Body of pancreas (tissue), 4 donors: ENCODE results near the gene ANKRD39. TPM values are rescaled to one million over a fixed set of nuclear protein-coding genes. Genes with fewer than 3 reads are reported as not detected.
A peak's percentile ranks its signal among the peaks of the same experiment; 100 is the strongest.

ENCODE experiments used
- ATAC-seq: fragments of 150-250 bp; one replicate; pipeline ENCODE4 v1.9.1; 2016
- DNase-seq, 4 donors: peaks; one replicate each; pipeline ENCODE4 v3.0.0-alpha.2; 2019
- H3K27ac ChIP-seq, 4 donors: fragments of 200-600 bp; sonication (generic); 1 replicate in 3 of 4; 2 replicates in 1 of 4; pipeline versions ENCODE4 v1.5.1 to v1.6.1; 2016 to 2019; ENCODE audit warnings: mild to moderate bottlenecking in 1 of 4, mixed read lengths in 1 of 4, moderate library complexity in 1 of 4
- H3K27me3 ChIP-seq, 2 donors: fragments of 200-600 bp; sonication (generic); one replicate each; pipeline ENCODE4 v1.6.0; 2016; ENCODE audit warnings: mild to moderate bottlenecking in 1 of 2
- H3K36me3 ChIP-seq, 2 donors: fragments of 200-600 bp; sonication (generic); replicated peaks in 1 of 2; 2 replicates each; pipeline ENCODE4 v1.5.1; 2016; ENCODE audit warnings: low read depth in 2 of 2; ENCODE audit not compliant: insufficient read depth in 1 of 2
- H3K4me1 ChIP-seq: fragments of 200-600 bp; sonication (generic); one replicate; pipeline ENCODE4 v1.6.0; 2016
- H3K4me3 ChIP-seq, 2 donors: fragments of 200-600 bp; sonication (generic); 1 replicate in 1 of 2; 2 replicates in 1 of 2; pipeline ENCODE4 v1.5.1; 2016 to 2019
- H3K9me3 ChIP-seq, 3 donors: fragments of 200-600 bp; sonication (generic); 1 replicate in 2 of 3; 2 replicates in 1 of 3; pipeline ENCODE4 v1.5.1; 2016
- POLR2A ChIP-seq, 3 donors: fragments of 450-650 bp; IDR thresholded peaks; one replicate each; pipeline ENCODE4 v1.6.1; 2016; ENCODE audit warnings: antibody characterized with exemption in 3 of 3, mild to moderate bottlenecking in 2 of 3
- WGBS, 2 donors: methylation state at CpG; one replicate each; pipeline ENCODE4 v1.1.5; 2017; 5-methylcytosine and 5-hydroxymethylcytosine counted together
- intact Hi-C: fragments of 100-400 bp; cut with DNase I; formaldehyde crosslinking; loops from one replicate; pipeline ENCODE4 v1.15.1; 2023
- total RNA-seq, 2 donors: library from RNA; depleted of rRNA; stranded (reverse); fragments of >200 nt; gene quantifications; one replicate each; pipeline ENCODE4 v1.1.0, GENCODE V29; 2016
- TF ChIP-seq, protein P1 (sequence below), 7 experiments: fragments of 450-650 bp in 4 of 7; fragments of 200-600 bp in 3 of 7; sonication (generic) in 3 of 7; IDR thresholded peaks; one replicate each; pipeline ENCODE4 v1.5.1; 2016 to 2019; ENCODE audit warnings: antibody characterized with exemption in 7 of 7

Gene ANKRD39
- total RNA-seq, 2 donors from 2014 or later, result 2.3 to 14.3 TPM

DNA sequence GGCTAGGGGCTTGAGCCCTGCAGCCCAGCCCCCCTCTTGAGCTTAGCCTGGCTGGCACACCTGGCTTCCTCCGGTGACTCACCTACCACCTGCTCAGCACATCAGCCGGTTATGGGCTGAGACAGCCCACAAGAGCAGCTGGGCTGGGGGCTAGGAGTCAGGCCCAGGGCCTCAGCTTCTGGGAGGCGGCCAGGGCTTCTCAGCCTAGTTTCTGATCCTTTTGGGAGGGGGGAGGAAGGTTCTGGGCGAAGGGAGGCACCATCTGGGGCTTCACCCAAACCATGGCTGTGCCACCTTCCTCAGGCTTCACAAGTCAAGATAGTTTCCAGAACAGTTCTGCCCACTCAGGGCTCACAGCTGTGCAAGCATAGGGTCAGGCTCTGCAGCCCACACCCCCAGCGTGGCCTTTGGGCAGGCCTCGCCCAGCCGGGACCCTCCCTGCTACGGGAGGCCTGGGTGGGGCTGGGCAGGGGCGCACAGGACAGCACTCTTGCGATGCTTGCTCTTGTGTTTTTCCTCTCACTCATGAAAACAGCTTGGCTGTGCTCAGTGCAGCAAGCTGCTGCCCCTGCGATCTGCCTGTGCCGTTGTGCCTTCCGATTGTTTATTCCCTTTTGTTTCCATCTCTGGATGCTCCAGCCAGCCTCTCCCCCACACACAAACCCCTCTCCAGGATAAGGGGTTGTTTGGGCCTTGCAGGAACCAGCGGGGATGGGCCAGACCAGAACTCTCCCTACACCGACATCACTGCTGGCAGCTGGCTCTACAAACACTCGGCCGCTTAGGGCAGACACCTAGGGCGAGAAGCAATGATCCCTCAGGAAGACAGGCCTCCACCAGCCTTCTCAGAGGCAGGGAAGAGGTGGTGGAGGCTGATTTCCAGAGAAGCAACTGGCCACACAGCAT lies 38.2 kb upstream of the ANKRD39 start:
- Histone ChIP-seq H3K27ac (peak overlapping the region in 1 of 4 donors; percentile 87), H3K36me3 (no peaks in the 10 kb centered on the region), H3K4me3 (no peak overlapping the region), H3K4me1 (no peaks in the 10 kb centered on the region), H3K27me3 (no peaks in the 10 kb centered on the region), H3K9me3 (no peaks in the 10 kb centered on the region)
- intact Hi-C loops, result no loop called here
- peak in 1 of 4 donors; percentile 93 for DNase-seq
- WGBS, 2 donors, result 80 to 89% methylated on average over 8 to 16 of the region's 18 CpGs
- peak; percentile 22 for ATAC-seq
- TF ChIP-seq POLR2A (IDR thresholded peaks at IDR 0.05), result no peak
- TF ChIP-seq, protein P1, sequence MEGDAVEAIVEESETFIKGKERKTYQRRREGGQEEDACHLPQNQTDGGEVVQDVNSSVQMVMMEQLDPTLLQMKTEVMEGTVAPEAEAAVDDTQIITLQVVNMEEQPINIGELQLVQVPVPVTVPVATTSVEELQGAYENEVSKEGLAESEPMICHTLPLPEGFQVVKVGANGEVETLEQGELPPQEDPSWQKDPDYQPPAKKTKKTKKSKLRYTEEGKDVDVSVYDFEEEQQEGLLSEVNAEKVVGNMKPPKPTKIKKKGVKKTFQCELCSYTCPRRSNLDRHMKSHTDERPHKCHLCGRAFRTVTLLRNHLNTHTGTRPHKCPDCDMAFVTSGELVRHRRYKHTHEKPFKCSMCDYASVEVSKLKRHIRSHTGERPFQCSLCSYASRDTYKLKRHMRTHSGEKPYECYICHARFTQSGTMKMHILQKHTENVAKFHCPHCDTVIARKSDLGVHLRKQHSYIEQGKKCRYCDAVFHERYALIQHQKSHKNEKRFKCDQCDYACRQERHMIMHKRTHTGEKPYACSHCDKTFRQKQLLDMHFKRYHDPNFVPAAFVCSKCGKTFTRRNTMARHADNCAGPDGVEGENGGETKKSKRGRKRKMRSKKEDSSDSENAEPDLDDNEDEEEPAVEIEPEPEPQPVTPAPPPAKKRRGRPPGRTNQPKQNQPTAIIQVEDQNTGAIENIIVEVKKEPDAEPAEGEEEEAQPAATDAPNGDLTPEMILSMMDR (IDR thresholded peaks at IDR 0.05), result no peak

DNA sequence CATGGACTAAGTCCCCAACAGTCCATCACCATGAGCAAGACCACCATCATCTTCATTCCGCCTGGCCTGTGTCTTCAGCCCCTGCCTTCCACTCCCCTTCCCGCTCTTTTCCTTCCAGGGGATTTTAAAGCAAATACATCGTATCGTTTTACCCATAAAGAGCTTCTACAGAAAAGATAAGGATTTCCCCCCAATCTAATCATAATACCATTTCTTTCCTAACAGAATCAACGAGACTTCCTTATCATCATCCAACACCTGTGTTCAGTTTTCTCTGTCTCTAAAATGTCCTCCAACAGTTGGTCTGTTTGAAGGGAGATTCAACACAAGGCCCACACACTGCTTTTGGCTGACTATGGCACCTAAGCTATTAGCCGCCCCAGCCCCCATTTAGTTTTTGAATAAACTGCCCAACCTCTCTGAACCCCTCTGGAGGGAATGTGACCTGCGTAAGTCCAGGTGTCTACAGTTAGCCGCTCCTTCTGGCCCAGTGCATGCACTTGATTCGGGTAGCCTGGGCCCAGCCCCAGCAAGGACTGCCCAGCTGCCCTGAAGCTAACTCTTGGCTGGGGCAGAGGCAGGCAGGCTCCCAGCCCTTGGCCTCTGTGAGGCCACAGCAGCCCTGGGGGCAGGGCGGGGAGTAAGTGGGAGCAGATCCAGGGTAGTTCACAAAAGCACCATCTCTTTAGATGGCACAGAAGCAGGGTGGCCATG lies 37.4 kb upstream of the ANKRD39 start:
- DNase-seq (no peak), ATAC-seq (peak; percentile 28)
- H3K36me3 ChIP-seq, result no peaks in the 10 kb centered on the region
- H3K27me3 ChIP-seq, result no peaks in the 10 kb centered on the region
- no peak overlapping the region for H3K4me3 ChIP-seq
- no peaks in the 10 kb centered on the region for H3K9me3 ChIP-seq
- H3K27ac ChIP-seq, result peak overlapping the region in 1 of 4 donors; percentile 87
- WGBS, 2 donors, result 71 to 84% methylated on average over 9 to 10 of the region's 10 CpGs
- H3K4me1 ChIP-seq, result no peaks in the 10 kb centered on the region
- TF ChIP-seq, protein P1 (IDR thresholded peaks at IDR 0.05), result no peak
- intact Hi-C loops, result no loop called here

DNA sequence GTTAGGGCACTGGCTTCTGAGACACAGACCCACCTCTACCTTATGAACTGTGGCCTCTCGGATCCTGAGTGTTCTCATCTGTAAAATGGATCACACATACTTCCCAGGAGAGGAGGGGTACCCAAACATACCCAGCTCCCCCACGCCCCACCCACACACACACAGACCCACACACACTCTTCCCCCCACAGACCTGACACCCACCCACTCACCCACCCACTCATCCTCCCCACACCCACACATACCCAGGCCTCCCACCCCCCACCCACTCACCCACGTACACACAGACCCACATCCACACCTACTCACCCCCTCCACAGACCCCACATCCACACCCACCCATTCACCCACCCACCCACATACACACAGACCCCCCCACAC lies 36.3 kb upstream of the ANKRD39 start:
- TF ChIP-seq, protein P1 (IDR thresholded peaks at IDR 0.05), result no peak
- TF ChIP-seq POLR2A (IDR thresholded peaks at IDR 0.05), result no peak
- H3K9me3 ChIP-seq, result no peaks in the 10 kb centered on the region
- no peaks in the 10 kb centered on the region for H3K36me3 ChIP-seq
- no peaks in the 10 kb centered on the region for H3K4me1 ChIP-seq
- H3K4me3 ChIP-seq, result no peak overlapping the region
- no peak for ATAC-seq
- WGBS, 2 donors, result 74 to 79% methylated on average over 3 of the region's 3 CpGs
- no peak for DNase-seq
- no peak overlapping the region for H3K27ac ChIP-seq
- no peaks in the 10 kb centered on the region for H3K27me3 ChIP-seq
- intact Hi-C loops, result no loop called here

DNA sequence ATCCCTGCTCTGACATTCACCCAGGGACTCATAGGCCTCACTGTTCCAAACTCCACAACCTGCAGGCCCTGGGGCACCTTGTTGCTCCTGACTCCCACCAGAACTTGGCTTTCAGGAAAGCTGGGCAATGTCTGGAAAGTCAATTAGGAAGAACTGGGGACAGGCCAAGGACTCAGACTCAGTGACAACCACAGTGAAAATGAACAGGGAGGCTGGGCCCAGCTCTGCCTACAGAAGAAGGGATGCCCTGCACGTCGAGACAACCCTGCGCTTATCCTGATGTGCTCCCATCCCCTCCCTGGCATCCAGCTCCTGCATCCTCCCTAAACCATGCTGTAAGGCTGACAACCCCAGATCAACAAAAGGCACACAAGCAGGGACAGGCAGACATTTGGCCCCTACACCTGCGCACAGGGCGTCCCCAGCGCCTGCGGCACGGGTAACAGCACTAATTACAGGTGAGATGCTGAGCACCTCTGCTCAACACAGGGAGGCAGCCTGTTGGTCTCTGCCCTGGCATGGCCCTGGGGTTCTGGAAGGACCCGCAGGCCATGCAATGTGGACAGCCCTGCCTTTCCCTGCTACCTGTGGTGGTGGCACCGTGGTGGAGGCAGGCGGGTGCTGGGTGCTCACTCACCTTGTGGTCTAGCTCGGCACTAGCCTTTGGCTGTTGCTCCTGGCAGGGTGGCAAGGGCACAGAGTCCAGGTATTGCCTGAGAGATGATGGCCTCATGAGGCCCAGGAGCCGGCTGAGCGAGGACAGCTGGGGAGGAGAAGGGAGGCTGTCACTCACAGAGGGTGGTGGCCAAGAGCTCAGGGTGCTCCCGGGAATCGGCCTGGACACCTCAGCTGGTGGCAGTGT lies 35.7 kb upstream of the ANKRD39 start:
- intact Hi-C loops, result no loop called here
- H3K4me1 ChIP-seq, result peaks cover 5% of the 10 kb centered on the region
- H3K9me3 ChIP-seq, result no peaks in the 10 kb centered on the region
- WGBS, 2 donors, result 94 to 97% methylated on average over 5 to 16 of the region's 16 CpGs
- H3K4me3 ChIP-seq, result no peak overlapping the region
- ATAC-seq, result no peak
- H3K36me3 ChIP-seq, result no peaks in the 10 kb centered on the region
- peak in 1 of 4 donors; percentile 34 for DNase-seq
- no peak for TF ChIP-seq POLR2A (IDR thresholded peaks at IDR 0.05)
- TF ChIP-seq, protein P1 (IDR thresholded peaks at IDR 0.05), result no peak
- no peaks in the 10 kb centered on the region for H3K27me3 ChIP-seq
- H3K27ac ChIP-seq, result no peak overlapping the region
